HG03442 (cell line): ENCODE measurements around the gene TRIM71.
"Not testable (repeated sequence)": the region's sequence is repeated elsewhere in the genome, so short reads cannot be mapped to it uniquely, and the experiment has no call there.

ENCODE experiments used
- ATAC-seq: cut with Tn5 transposase; IDR thresholded peaks from one replicate; pipeline ENCODE4 v1.9.1; 2021; ENCODE audit warnings: mild to moderate bottlenecking, moderate library complexity; ENCODE audit not compliant: unreplicated experiment

TRIM71 gene

GRCh38 chr3:32819551-32820348 lies 2.0 kb downstream of the TRIM71 start:
- no peak for ATAC-seq

- no peak for ATAC-seq
These were observed 2.6 kb downstream of the TRIM71 start for GRCh38 chr3:32820430-32820829.

GRCh38 chr3:32820971-32821685 lies 3.3 kb downstream of the TRIM71 start:
- no peak for ATAC-seq

GRCh38 chr3:32821686-32822296 lies 4.0 kb downstream of the TRIM71 start:
- ATAC-seq = no peak

GRCh38 chr3:32822609-32823498 lies 5.1 kb downstream of the TRIM71 start:
- no peak for ATAC-seq

- not testable (repeated sequence) for ATAC-seq
These were observed 5.9 kb downstream of the TRIM71 start for GRCh38 chr3:32823641-32824184.

GRCh38 chr3:32825601-32826375 lies 8.0 kb downstream of the TRIM71 start:
- ATAC-seq = no peak

GRCh38 chr3:32831062-32831461 lies 13.3 kb downstream of the TRIM71 start:
- ATAC-seq = no peak

GRCh38 chr3:32831791-32832190 lies 14.0 kb downstream of the TRIM71 start:
- no peak for ATAC-seq

GRCh38 chr3:32832193-32832592 lies 14.4 kb downstream of the TRIM71 start:
- no peak for ATAC-seq

GRCh38 chr3:32835049-32835371 lies 17.2 kb downstream of the TRIM71 start:
- ATAC-seq = no peak

- no peak for ATAC-seq
These were observed 18.2 kb downstream of the TRIM71 start for GRCh38 chr3:32835961-32836360.

- ATAC-seq = no peak
These were observed 18.8 kb downstream of the TRIM71 start for GRCh38 chr3:32836601-32837000.

GRCh38 chr3:32837366-32837765 lies 19.6 kb downstream of the TRIM71 start:
- ATAC-seq = no peak

- no peak for ATAC-seq
These were observed 20.0 kb downstream of the TRIM71 start for GRCh38 chr3:32837789-32838188.

GRCh38 chr3:32839714-32840085 lies 21.9 kb downstream of the TRIM71 start:
- no peak for ATAC-seq

GRCh38 chr3:32840086-32840841 lies 22.5 kb downstream of the TRIM71 start:
- ATAC-seq = no peak

- ATAC-seq = no peak
These were observed 23.5 kb downstream of the TRIM71 start for GRCh38 chr3:32841341-32841740.

- no peak for ATAC-seq
These were observed 24.2 kb downstream of the TRIM71 start for GRCh38 chr3:32841867-32842470.
